ENCODE results near the gene TMEM44. TPM values are rescaled to one million over a fixed set of nuclear protein-coding genes. Genes with fewer than 3 reads are reported as not detected.

TMEM44 gene
- total RNA-seq, 4 donors from 2014 or later, result 3.0 to 5.4 (median 3.1) TPM

- TF ChIP-seq POLR2A (IDR thresholded peaks at IDR 0.05), result peak in 1 of 2 donors; percentile 34
- TF ChIP-seq CTCF (IDR thresholded peaks at IDR 0.05 in 4 of 5, conservative IDR thresholded peaks at IDR 0.05 in 1 of 5), result no peak
- peak; percentile 66 to 67 for ATAC-seq
- Histone ChIP-seq H3K27me3 (peaks cover 0 to 8% (median 3%) of the 10 kb centered on the region in 3 donors), H3K4me1 (peaks cover 3 to 14% of the 10 kb centered on the region in 2 donors), H3K27ac (peak overlapping the region; percentile 59 to 74 (median 65)), H3K4me3 (peak overlapping the region in 2 of 4 donors; percentile 0 to 16), H3K36me3 (no peaks in the 10 kb centered on the region), H3K9me3 (no peaks in the 10 kb centered on the region)
- peak; percentile 48 to 71 for DNase-seq
- in situ Hi-C loops (cut with MboI; ENCODE audit: low sequenced_read_pairs in 4 of 4) (no loop called here), intact Hi-C loops (cut with DNase I; ENCODE audit: low total_unique reads) (no loop called here)
Measured at GRCh38 chr3:194572143-194572789, 61.0 kb downstream of the TMEM44 start.

- Histone ChIP-seq H3K27ac (peak overlapping the region; percentile 59 to 74 (median 65)), H3K4me1 (peaks cover 3 to 14% of the 10 kb centered on the region in 2 donors), H3K27me3 (peaks cover 0 to 8% (median 3%) of the 10 kb centered on the region in 3 donors), H3K9me3 (no peaks in the 10 kb centered on the region), H3K4me3 (peak overlapping the region in 2 of 4 donors; percentile 0 to 16), H3K36me3 (no peaks in the 10 kb centered on the region)
- DNase-seq, result no peak
- no peak for ATAC-seq
- intact Hi-C loops (cut with DNase I; ENCODE audit: low total_unique reads), result no loop called here
- in situ Hi-C loops (cut with MboI; ENCODE audit: low sequenced_read_pairs in 4 of 4), result no loop called here
- TF ChIP-seq POLR2A (IDR thresholded peaks at IDR 0.05) (no peak), CTCF (IDR thresholded peaks at IDR 0.05 in 4 of 5, conservative IDR thresholded peaks at IDR 0.05 in 1 of 5) (no peak)
Measured at GRCh38 chr3:194571491-194572142, 61.6 kb downstream of the TMEM44 start.

GRCh38 chr3:194570898-194571297 is 62.3 kb downstream of the TMEM44 start:
- H3K4me3 ChIP-seq, result no peak overlapping the region
- H3K27me3 ChIP-seq, result peaks cover 2 to 8% (median 3%) of the 10 kb centered on the region in 3 donors
- H3K4me1 ChIP-seq, result peaks cover 3 to 14% of the 10 kb centered on the region in 2 donors
- no peaks in the 10 kb centered on the region for H3K9me3 ChIP-seq
- intact Hi-C loops (cut with DNase I; ENCODE audit: low total_unique reads) (no loop called here), in situ Hi-C loops (cut with MboI; ENCODE audit: low sequenced_read_pairs in 4 of 4) (no loop called here)
- DNase-seq (no peak), ATAC-seq (no peak)
- H3K36me3 ChIP-seq, result no peaks in the 10 kb centered on the region
- TF ChIP-seq CTCF (IDR thresholded peaks at IDR 0.05 in 4 of 5, conservative IDR thresholded peaks at IDR 0.05 in 1 of 5), result no peak
- TF ChIP-seq POLR2A (IDR thresholded peaks at IDR 0.05), result no peak
- H3K27ac ChIP-seq, result peak overlapping the region in 3 of 4 donors; percentile 59 to 74 (median 70)

- in situ Hi-C loops (cut with MboI; ENCODE audit: low sequenced_read_pairs in 4 of 4), result no loop called here
- intact Hi-C loops (cut with DNase I; ENCODE audit: low total_unique reads), result no loop called here
Measured at GRCh38 chr3:194570235-194570634, 63.0 kb downstream of the TMEM44 start.

More at GRCh38 chr3:194570235-194570634, 63.0 kb downstream of the TMEM44 start:
- Histone ChIP-seq H3K4me1 (peaks cover 3 to 14% of the 10 kb centered on the region in 2 donors), H3K27me3 (peaks cover 3 to 8% (median 5%) of the 10 kb centered on the region in 3 donors), H3K36me3 (no peaks in the 10 kb centered on the region), H3K27ac (peak overlapping the region in 1 of 4 donors; percentile 70), H3K4me3 (no peak overlapping the region), H3K9me3 (no peaks in the 10 kb centered on the region)
- ATAC-seq, result no peak
- TF ChIP-seq POLR2A (IDR thresholded peaks at IDR 0.05), result no peak
- no peak for TF ChIP-seq CTCF (IDR thresholded peaks at IDR 0.05 in 4 of 5, conservative IDR thresholded peaks at IDR 0.05 in 1 of 5)
- DNase-seq, result no peak
